Measurements from ENCODE around the gene CDYL. TPM values are rescaled to one million over a fixed set of nuclear protein-coding genes. Genes with fewer than 3 reads are reported as not detected.

CDYL gene
- polyA plus RNA-seq, 3 donors, result 2.9 to 21.2 (median 4.2) TPM

GRCh38 chr6:4822476-4822875 lies 46.3 kb downstream of the CDYL start:
- Histone ChIP-seq H3K79me2 (ENCODE audit: insufficient read depth, low read length) (peaks cover 100% of the 10 kb centered on the region), H3K27ac (ENCODE audit: low read depth in 1 of 2, low read length in 2 of 2) (no peak overlapping the region), H4K20me1 (ENCODE audit: insufficient read depth, low read length) (peaks cover 92% of the 10 kb centered on the region), H3K4me2 (replicated peaks; ENCODE audit: extremely low read depth, low read length, poor library complexity, severe bottlenecking) (no peak overlapping the region), H3K9me3 (replicated peaks in 1 of 2; ENCODE audit: control insufficient read depth in 1 of 2, insufficient read depth in 1 of 2, low read length in 2 of 2) (peaks cover 6 to 18% of the 10 kb centered on the region in 2 donors), H3K36me3 (replicated peaks in 1 of 2; ENCODE audit: control insufficient read depth in 1 of 2, insufficient read depth in 2 of 2, low read length in 2 of 2) (no peaks in the 10 kb centered on the region), H3K4me3 (replicated peaks in 1 of 3; ENCODE audit: low read depth in 2 of 3, low read length in 3 of 3) (no peak overlapping the region), H2AFZ (ENCODE audit: insufficient read depth, low read depth, low read length, poor library complexity, severe bottlenecking) (no peak overlapping the region), H3K9ac (ENCODE audit: insufficient read depth, low read length, poor library complexity, severe bottlenecking) (no peak overlapping the region), H3K27me3 (ENCODE audit: control insufficient read depth in 2 of 2, insufficient read depth in 2 of 2, low read length in 2 of 2) (no peaks in the 10 kb centered on the region), H3K4me1 (ENCODE audit: control insufficient read depth in 1 of 2, insufficient read depth in 2 of 2, low read length in 2 of 2) (no peaks in the 10 kb centered on the region)
- no peak for DNase-seq
- Mint-ChIP-seq H3K4me3 (no peak overlapping the region), H3K4me1 (peaks cover 5% of the 10 kb centered on the region), H3K27ac (no peak overlapping the region), H3K36me3 (peaks cover 8 to 15% of the 10 kb centered on the region in 2 donors), H3K9me3 (peaks cover 9 to 23% (median 19%) of the 10 kb centered on the region in 7 donors), H3K27me3 (ENCODE audit: low read depth in 3 of 3) (no peaks in the 10 kb centered on the region)
- intact Hi-C loops (cut with micrococcal nuclease), result no loop called here
- no CpG with 5 or more reads among the region's 1 CpG for WGBS (ENCODE audit: insufficient coverage)
- TF ChIP-seq CTCF (IDR thresholded peaks at IDR 0.05), result no peak

GRCh38 chr6:4828187-4828698 lies 52.0 kb downstream of the CDYL start:
- Histone ChIP-seq H3K4me1 (ENCODE audit: control insufficient read depth in 1 of 2, insufficient read depth in 2 of 2, low read length in 2 of 2) (no peaks in the 10 kb centered on the region), H4K20me1 (ENCODE audit: insufficient read depth, low read length) (peaks cover 39% of the 10 kb centered on the region), H3K27ac (ENCODE audit: low read depth in 1 of 2, low read length in 2 of 2) (no peak overlapping the region), H3K79me2 (ENCODE audit: insufficient read depth, low read length) (peaks cover 71% of the 10 kb centered on the region), H3K4me3 (replicated peaks in 1 of 3; ENCODE audit: low read depth in 2 of 3, low read length in 3 of 3) (no peak overlapping the region), H3K4me2 (replicated peaks; ENCODE audit: extremely low read depth, low read length, poor library complexity, severe bottlenecking) (no peak overlapping the region), H3K36me3 (replicated peaks in 1 of 2; ENCODE audit: control insufficient read depth in 1 of 2, insufficient read depth in 2 of 2, low read length in 2 of 2) (peaks cover 0 to 8% of the 10 kb centered on the region in 2 donors), H3K9ac (ENCODE audit: insufficient read depth, low read length, poor library complexity, severe bottlenecking) (no peak overlapping the region), H3K27me3 (ENCODE audit: control insufficient read depth in 2 of 2, insufficient read depth in 2 of 2, low read length in 2 of 2) (no peaks in the 10 kb centered on the region), H3K9me3 (replicated peaks in 1 of 2; ENCODE audit: control insufficient read depth in 1 of 2, insufficient read depth in 1 of 2, low read length in 2 of 2) (peaks cover 24 to 46% of the 10 kb centered on the region in 2 donors), H2AFZ (ENCODE audit: insufficient read depth, low read depth, low read length, poor library complexity, severe bottlenecking) (no peak overlapping the region)
- Mint-ChIP-seq H3K9me3 (peaks cover 23 to 51% (median 40%) of the 10 kb centered on the region in 7 donors), H3K27ac (no peak overlapping the region), H3K36me3 (peaks cover 4 to 7% of the 10 kb centered on the region in 2 donors), H3K4me3 (no peak overlapping the region), H3K27me3 (ENCODE audit: low read depth in 3 of 3) (peaks cover 0 to 3% (median 1%) of the 10 kb centered on the region in 3 donors), H3K4me1 (no peaks in the 10 kb centered on the region)
- 100% methylated on average over 1 of the region's 3 CpGs for WGBS (ENCODE audit: insufficient coverage)
- no peak for TF ChIP-seq CTCF (IDR thresholded peaks at IDR 0.05)
- intact Hi-C loops (cut with micrococcal nuclease), result no loop called here
- DNase-seq, result no peak
